D721Med (cell line): Measurements from ENCODE around the gene PSD.
"Not testable (repeated sequence)": the region's sequence is repeated elsewhere in the genome, so short reads cannot be mapped to it uniquely, and the experiment has no call there.

Experiments
- DNase-seq: peaks from one replicate; pipeline ENCODE4 v3.0.0; 2011; ENCODE audit warnings: low spot score; ENCODE audit not compliant: insufficient read length
- FAIRE-seq: peaks from 2 replicates; lab custom pipeline; 2011; peaks lifted over from hg19 to GRCh38; lab: Jason Lieb, UNC
- CTCF ChIP-seq: IDR thresholded peaks from 2 replicates; pipeline ENCODE4 v1.5.1; 2012; ENCODE audit warnings: mild to moderate bottlenecking, control low read depth; ENCODE audit not compliant: insufficient read depth; ENCODE audit errors: missing control alignments

PSD gene

GRCh38 chr10:102461187-102462054 is 42.8 kb upstream of the PSD start:
- peak; percentile 94 for DNase-seq
- no peak for TF ChIP-seq CTCF
- FAIRE-seq, result no peak

- FAIRE-seq (no peak), DNase-seq (no peak)
- no peak for TF ChIP-seq CTCF
Measured at GRCh38 chr10:102460836-102461186, 42.2 kb upstream of the PSD start.

- no peak for TF ChIP-seq CTCF
- DNase-seq (no peak), FAIRE-seq (no peak)
Measured at GRCh38 chr10:102458656-102459055, 40.1 kb upstream of the PSD start.

- no peak for DNase-seq
- no peak for TF ChIP-seq CTCF
- no peak for FAIRE-seq
Measured at GRCh38 chr10:102457591-102458150, 39.1 kb upstream of the PSD start.

- no peak for TF ChIP-seq CTCF
- FAIRE-seq (peak; percentile 92), DNase-seq (peak; percentile 73)
Measured at GRCh38 chr10:102455893-102456471, 37.4 kb upstream of the PSD start.

- not testable (repeated sequence) for DNase-seq, FAIRE-seq
Measured at GRCh38 chr10:102454662-102455487, 36.3 kb upstream of the PSD start.

GRCh38 chr10:102453502-102453901 is 34.9 kb upstream of the PSD start:
- no peak for TF ChIP-seq CTCF
- DNase-seq, result no peak
- FAIRE-seq, result no peak
